Kidney epithelial cell (primary cell): ENCODE data around the gene BRME1. TPM values are rescaled to one million over a fixed set of nuclear protein-coding genes. Genes with fewer than 3 reads are reported as not detected.

Experiments
- DNase-seq: peaks from one replicate; pipeline ENCODE4 v3.0.0-alpha.2; 2010; ENCODE audit warnings: low read depth
- H3K27me3 ChIP-seq: 2 replicates; pipeline ENCODE4 v1.6.0; 2011; ENCODE audit warnings: low read length; ENCODE audit not compliant: control insufficient read depth, insufficient read depth
- H3K36me3 ChIP-seq: 2 replicates; pipeline ENCODE4 v1.5.1; 2011; ENCODE audit warnings: low read length; ENCODE audit not compliant: control insufficient read depth, insufficient read depth
- H3K4me3 ChIP-seq: 2 replicates; pipeline ENCODE4 v1.5.1; 2011; ENCODE audit warnings: low read depth, mild to moderate bottlenecking, control low read depth, low read length
- CTCF ChIP-seq: IDR thresholded peaks from 2 replicates; pipeline ENCODE4 v1.5.1; 2011; ENCODE audit warnings: mild to moderate bottlenecking, moderate library complexity, low read length, control low read depth, inconsistent platforms; ENCODE audit not compliant: insufficient read depth, poor library complexity, severe bottlenecking
- total RNA-seq: library from RNA; depleted of rRNA; stranded (reverse); fragments of >200 nt; gene quantifications from 2 replicates; pipeline ENCODE4 v1.2.3, GENCODE V29; 2015

The BRME1 gene
- total RNA-seq, 1 donor from 2014 or later, result 2.5 TPM

GRCh38 chr19:13833330-13834243 is 72.3 kb downstream of the BRME1 start:
- peak; percentile 59 for TF ChIP-seq CTCF
- no peak for DNase-seq
- peak overlapping the region; percentile 7 for H3K4me3 ChIP-seq

More at GRCh38 chr19:13833330-13834243, 72.3 kb downstream of the BRME1 start:
- H3K27me3 ChIP-seq, result no peaks in the 10 kb centered on the region
- H3K36me3 ChIP-seq, result peaks cover 2% of the 10 kb centered on the region

Other genes with a start within 250 kb of the BRME1 start
- 25.9 and 32.6 TPM in 2 replicates for gene MRI1, start 141.6 kb downstream of the BRME1 start, total RNA-seq
- 196 and 203 TPM in 2 replicates for gene C19orf53, start 131.7 kb downstream of the BRME1 start, total RNA-seq
- gene ZSWIM4, start 110.7 kb downstream of the BRME1 start, total RNA-seq, result 25.7 and 25.9 TPM in 2 replicates
- 0.68 TPM in 1 of 2 replicates, not detected in the other for gene NANOS3, start 29.0 kb downstream of the BRME1 start, total RNA-seq
- 26.5 and 32.0 TPM in 2 replicates for gene CC2D1A, start 84 bp upstream of the BRME1 start, total RNA-seq
- not detected in 2 replicates for gene PODNL1, start 32.3 kb upstream of the BRME1 start, total RNA-seq
- gene DCAF15, start 46.4 kb upstream of the BRME1 start, total RNA-seq, result 23.7 and 37.2 TPM in 2 replicates
- gene RFX1, start 100.2 kb upstream of the BRME1 start, total RNA-seq, result 6.8 and 7.0 TPM in 2 replicates
- gene RLN3, start 122.0 kb upstream of the BRME1 start, total RNA-seq, result not detected in 2 replicates
- gene IL27RA, start 125.6 kb upstream of the BRME1 start, total RNA-seq, result 4.1 and 7.5 TPM in 2 replicates
- gene PALM3, start 156.0 kb upstream of the BRME1 start, total RNA-seq, result not detected in 2 replicates
- gene MISP3, start 166.7 kb upstream of the BRME1 start, total RNA-seq, result 0.68 and 1.5 TPM in 2 replicates
- not detected in 2 replicates for gene C19orf67, start 179.7 kb upstream of the BRME1 start, total RNA-seq
- gene SAMD1, start 184.6 kb upstream of the BRME1 start, total RNA-seq, result 21.8 and 42.0 TPM in 2 replicates
- 37.3 and 44.5 TPM in 2 replicates for gene PRKACA, start 211.6 kb upstream of the BRME1 start, total RNA-seq
- gene ASF1B, start 230.5 kb upstream of the BRME1 start, total RNA-seq, result 4.4 and 5.7 TPM in 2 replicates